ENCODE data around the gene HECA. TPM values are rescaled to one million over a fixed set of nuclear protein-coding genes. Genes with fewer than 3 reads are reported as not detected.
A peak's percentile ranks its signal among the peaks of the same experiment; 100 is the strongest.

Gene HECA
- total and polyA plus RNA-seq, 10 of the 15 experiments (the other 5 are each of a cell fraction or from before 2014, with no cell fraction given) = 0.52 to 7.2 (median 2.7) TPM

GRCh38 chr6:139134817-139135577 is at the start of gene HECA (continued):
- TF ChIP-seq ZNF687 (IDR thresholded peaks at IDR 0.05) (peak; percentile 75), RAD51 (IDR thresholded peaks at IDR 0.05) (no peak), KLF5 (IDR thresholded peaks at IDR 0.05; ENCODE audit: partially characterized antibody) (peak; percentile 79), SUPT20H (IDR thresholded peaks at IDR 0.05; ENCODE audit: borderline replicate concordance, control insufficient read depth, low read depth, low read length) (no peak), YBX1 (IDR thresholded peaks at IDR 0.05) (no peak), SREBF1 (IDR thresholded peaks at IDR 0.05; ENCODE audit: low read length) (no peak), IKZF1 (conservative IDR thresholded peaks at IDR 0.05) (peak; percentile 72), CBFB (IDR thresholded peaks at IDR 0.05; ENCODE audit: low read depth) (no peak), SKIL (IDR thresholded peaks at IDR 0.05; ENCODE audit: low read depth, poor library complexity, severe bottlenecking) (no peak), CTCF (IDR thresholded peaks at IDR 0.05 in 2 of 3, conservative IDR thresholded peaks at IDR 0.05 in 1 of 3; ENCODE audit: control insufficient read depth in 2 of 3, extremely low read depth in 1 of 3, insufficient read depth in 1 of 3, low read depth in 3 of 3, low read length in 3 of 3) (no peak), ZBTB11 (CRISPR knock-in tag; IDR thresholded peaks at IDR 0.05) (no peak), BHLHE40 (IDR thresholded peaks at IDR 0.05; ENCODE audit: borderline replicate concordance in 1 of 2, low read depth in 2 of 2, low read length in 1 of 2) (peak; percentile 37 to 85; a peak in 3 of 4 replicates), POLR2AphosphoS2 (IDR thresholded peaks at IDR 0.05; ENCODE audit: low read depth, low read length) (no peak)
